Mesenchymal stem cell (in vitro differentiated cells and primary cell): ENCODE measurements around the gene LIMCH1.

Experiments
- DNase-seq: peaks from one replicate; pipeline ENCODE4 v3.0.0-alpha.2; 2013
- H2AFZ ChIP-seq: one replicate; pipeline ENCODE4 v1.6.1; 2013; ENCODE audit warnings: low read depth, mild to moderate bottlenecking, control low read depth, inconsistent platforms, low read length, moderate library complexity
- H2AK5ac ChIP-seq: 2 replicates; pipeline ENCODE4 v1.6.1; 2013; ENCODE audit warnings: low read length, moderate library complexity, mild to moderate bottlenecking, inconsistent platforms; ENCODE audit not compliant: severe bottlenecking
- H2BK120ac ChIP-seq: one replicate; pipeline ENCODE4 v1.6.1; 2013; ENCODE audit warnings: low read depth, mild to moderate bottlenecking, inconsistent platforms, low read length, moderate library complexity
- H2BK12ac ChIP-seq, 2 experiments: one replicate each; pipeline ENCODE4 v1.6.1; 2013; ENCODE audit warnings: inconsistent platforms in 2 of 2, low read length in 2 of 2, mild to moderate bottlenecking in 2 of 2, moderate library complexity in 2 of 2, control low read depth in 1 of 2
- H2BK15ac ChIP-seq: one replicate; pipeline ENCODE4 v1.6.1; 2013; ENCODE audit warnings: mild to moderate bottlenecking, low read depth, inconsistent platforms; ENCODE audit not compliant: poor library complexity, severe bottlenecking
- H2BK5ac ChIP-seq: 2 replicates; pipeline ENCODE4 v1.6.1; 2013; ENCODE audit warnings: low read depth, mild to moderate bottlenecking, low read length, control low read depth, inconsistent platforms; ENCODE audit not compliant: poor library complexity, severe bottlenecking
- H3K14ac ChIP-seq, 2 experiments: one replicate each; pipeline ENCODE4 v1.6.1; 2013; ENCODE audit warnings: inconsistent platforms in 2 of 2, low read length in 2 of 2, control low read depth in 1 of 2, mild to moderate bottlenecking in 1 of 2, moderate library complexity in 1 of 2
- H3K18ac ChIP-seq, 2 experiments: one replicate each; pipeline ENCODE4 v1.6.1; 2013; ENCODE audit warnings: inconsistent platforms in 2 of 2, low read length in 2 of 2, control low read depth in 1 of 2, low read depth in 1 of 2, mild to moderate bottlenecking in 1 of 2
- H3K23ac ChIP-seq, 2 experiments: one replicate each; pipeline ENCODE4 v1.6.1; 2013; ENCODE audit warnings: inconsistent platforms in 2 of 2, low read length in 2 of 2, mild to moderate bottlenecking in 2 of 2, moderate library complexity in 2 of 2, control low read depth in 1 of 2
- H3K27ac ChIP-seq: 2 replicates; pipeline ENCODE4 v1.5.1; 2013; ENCODE audit warnings: mild to moderate bottlenecking, moderate library complexity, low read length, control low read depth, inconsistent platforms; ENCODE audit not compliant: poor library complexity, severe bottlenecking
- H3K27me3 ChIP-seq, 2 experiments: 2 replicates each; pipeline versions ENCODE4 v1.6.1 to v1.7.0; 2013; ENCODE audit warnings: low read length in 2 of 2, mild to moderate bottlenecking in 2 of 2, moderate library complexity in 2 of 2, control low read depth in 1 of 2, inconsistent platforms in 1 of 2; ENCODE audit not compliant: control insufficient read depth in 1 of 2, insufficient read depth in 1 of 2
- H3K36me3 ChIP-seq, 2 experiments: 2 replicates each; pipeline versions ENCODE4 v1.6.1 to v1.7.0; 2013; ENCODE audit warnings: low read length in 2 of 2, control low read depth in 1 of 2, inconsistent platforms in 1 of 2, low read depth in 1 of 2, mild to moderate bottlenecking in 1 of 2; ENCODE audit not compliant: insufficient read depth in 2 of 2, control insufficient read depth in 1 of 2
- H3K4ac ChIP-seq, 2 experiments: one replicate each; pipeline ENCODE4 v1.6.1; 2013; ENCODE audit warnings: inconsistent platforms in 2 of 2, low read length in 2 of 2, mild to moderate bottlenecking in 2 of 2, moderate library complexity in 2 of 2, control low read depth in 1 of 2, low read depth in 1 of 2
- H3K4me1 ChIP-seq: 2 replicates; pipeline ENCODE4 v1.6.1; 2013; ENCODE audit warnings: low read depth, low read length, control low read depth; ENCODE audit not compliant: control insufficient read depth, insufficient read depth
- H3K4me2 ChIP-seq: 2 replicates; pipeline ENCODE4 v1.6.1; 2013; ENCODE audit warnings: low read length, mild to moderate bottlenecking, inconsistent platforms; ENCODE audit not compliant: poor library complexity, severe bottlenecking
- H3K4me3 ChIP-seq, 2 experiments: 2 replicates each; pipeline versions ENCODE4 v1.5.1 to v1.7.0; 2013; ENCODE audit warnings: low read length in 2 of 2, mild to moderate bottlenecking in 2 of 2, control low read depth in 1 of 2, low read depth in 1 of 2; ENCODE audit not compliant: insufficient read depth in 1 of 2
- H3K79me1 ChIP-seq: replicated peaks from 2 replicates; pipeline ENCODE4 v1.6.1; 2013; ENCODE audit warnings: mild to moderate bottlenecking, control low read depth, low read length, inconsistent platforms; ENCODE audit not compliant: poor library complexity, severe bottlenecking
- H3K9ac ChIP-seq: 2 replicates; pipeline ENCODE4 v1.7.0; 2013; ENCODE audit warnings: mild to moderate bottlenecking, low read length, moderate library complexity
- H3K9me3 ChIP-seq: 2 replicates; pipeline ENCODE4 v1.7.0; 2013; ENCODE audit warnings: mild to moderate bottlenecking, low read length; ENCODE audit not compliant: control insufficient read depth
- H4K8ac ChIP-seq: one replicate; pipeline ENCODE4 v1.6.1; 2013; ENCODE audit warnings: inconsistent platforms, mild to moderate bottlenecking, low read length, moderate library complexity
- H4K91ac ChIP-seq: one replicate; pipeline ENCODE4 v1.6.1; 2013; ENCODE audit warnings: mild to moderate bottlenecking, low read length, inconsistent platforms
- WGBS: methylation state at CpG from one replicate; pipeline ENCODE4 v1.1.7; 2013; ENCODE audit warnings: mixed read lengths; 5-methylcytosine and 5-hydroxymethylcytosine counted together

Gene LIMCH1

GRCh38 chr4:41572956-41573355 lies 35.0 kb downstream of the LIMCH1 start:
- H3K4me2 ChIP-seq, result no peak overlapping the region
- H2AFZ ChIP-seq, result no peak overlapping the region
- H3K27ac ChIP-seq, result no peak overlapping the region
- no peaks in the 10 kb centered on the region for H3K9me3 ChIP-seq
- H4K8ac ChIP-seq, result no peak overlapping the region
- H2AK5ac ChIP-seq, result no peak overlapping the region
- DNase-seq, result no peak
- H3K4me1 ChIP-seq, result no peaks in the 10 kb centered on the region
- no peak overlapping the region for H2BK15ac ChIP-seq
- peak overlapping the region; percentile 65 for H3K9ac ChIP-seq
- no peaks in the 10 kb centered on the region for H3K27me3 ChIP-seq
- peak overlapping the region in 1 of 2 experiments; percentile 63 for H3K4me3 ChIP-seq
- no peak overlapping the region for H3K23ac ChIP-seq
- no peak overlapping the region for H3K18ac ChIP-seq
- H2BK120ac ChIP-seq, result no peak overlapping the region
- H3K14ac ChIP-seq, result no peak overlapping the region
- no peak overlapping the region for H3K4ac ChIP-seq
- WGBS, result 50% methylated on average over 2 of the region's 2 CpGs
- H2BK5ac ChIP-seq, result no peak overlapping the region
- no peak overlapping the region for H4K91ac ChIP-seq
- H3K36me3 ChIP-seq, result no peaks in the 10 kb centered on the region
- no peak overlapping the region for H2BK12ac ChIP-seq
- H3K79me1 ChIP-seq, result no peaks in the 10 kb centered on the region

GRCh38 chr4:41573502-41574001 lies 35.6 kb downstream of the LIMCH1 start:
- no peak overlapping the region for H4K91ac ChIP-seq
- no peaks in the 10 kb centered on the region for H3K79me1 ChIP-seq
- H3K27ac ChIP-seq, result no peak overlapping the region
- H3K14ac ChIP-seq, result no peak overlapping the region
- 70% methylated on average over 2 of the region's 4 CpGs for WGBS
- H2AFZ ChIP-seq, result no peak overlapping the region
- DNase-seq, result peak; percentile 49
- H3K36me3 ChIP-seq, result no peaks in the 10 kb centered on the region
- H3K4ac ChIP-seq, result no peak overlapping the region
- no peak overlapping the region for H4K8ac ChIP-seq
- H3K27me3 ChIP-seq, result no peaks in the 10 kb centered on the region
- H3K4me3 ChIP-seq, result no peak overlapping the region
- no peak overlapping the region for H3K4me2 ChIP-seq
- H3K4me1 ChIP-seq, result no peaks in the 10 kb centered on the region
- no peak overlapping the region for H3K23ac ChIP-seq
- no peak overlapping the region for H2BK5ac ChIP-seq
- H3K18ac ChIP-seq, result no peak overlapping the region
- H3K9me3 ChIP-seq, result no peaks in the 10 kb centered on the region
- H2BK120ac ChIP-seq, result no peak overlapping the region
- no peak overlapping the region for H2AK5ac ChIP-seq
- H3K9ac ChIP-seq, result no peak overlapping the region
- H2BK12ac ChIP-seq, result no peak overlapping the region
- no peak overlapping the region for H2BK15ac ChIP-seq

GRCh38 chr4:41575207-41575606 lies 37.2 kb downstream of the LIMCH1 start:
- Histone ChIP-seq H3K14ac (no peak overlapping the region), H2BK15ac (no peak overlapping the region), H3K18ac (no peak overlapping the region), H2AFZ (no peak overlapping the region), H4K91ac (no peak overlapping the region), H3K23ac (no peak overlapping the region), H2BK12ac (no peak overlapping the region), H3K4me3 (no peak overlapping the region), H2BK5ac (no peak overlapping the region), H3K79me1 (no peaks in the 10 kb centered on the region), H3K27ac (no peak overlapping the region), H3K4ac (no peak overlapping the region), H3K36me3 (no peaks in the 10 kb centered on the region), H3K27me3 (peaks cover 0 to 4% of the 10 kb centered on the region in 2 experiments), H2AK5ac (no peak overlapping the region), H3K9me3 (no peaks in the 10 kb centered on the region), H3K9ac (no peak overlapping the region), H3K4me1 (no peaks in the 10 kb centered on the region), H3K4me2 (no peak overlapping the region), H4K8ac (no peak overlapping the region), H2BK120ac (no peak overlapping the region)
- 100% methylated on average over 2 of the region's 4 CpGs for WGBS
- DNase-seq, result no peak

- H2BK5ac ChIP-seq, result no peak overlapping the region
- no peak overlapping the region for H3K27ac ChIP-seq
- H2BK15ac ChIP-seq, result no peak overlapping the region
- no peak overlapping the region for H2BK120ac ChIP-seq
- no peak overlapping the region for H4K91ac ChIP-seq
- no peak overlapping the region for H3K4me3 ChIP-seq
- H3K27me3 ChIP-seq, result peaks cover 0 to 4% of the 10 kb centered on the region in 2 experiments
- H3K18ac ChIP-seq, result no peak overlapping the region
- no peak overlapping the region for H3K4me2 ChIP-seq
- WGBS, result 86% methylated on average over 1 of the region's 1 CpG
- H3K9me3 ChIP-seq, result no peaks in the 10 kb centered on the region
- H2BK12ac ChIP-seq, result no peak overlapping the region
- H3K36me3 ChIP-seq, result no peaks in the 10 kb centered on the region
- H3K9ac ChIP-seq, result no peak overlapping the region
- H2AFZ ChIP-seq, result no peak overlapping the region
- no peaks in the 10 kb centered on the region for H3K4me1 ChIP-seq
- no peak overlapping the region for H4K8ac ChIP-seq
- H3K4ac ChIP-seq, result no peak overlapping the region
- no peak overlapping the region for H3K23ac ChIP-seq
- no peak overlapping the region for H2AK5ac ChIP-seq
- H3K14ac ChIP-seq, result no peak overlapping the region
- no peak for DNase-seq
- no peaks in the 10 kb centered on the region for H3K79me1 ChIP-seq
Observed at GRCh38 chr4:41575665-41576064, 37.7 kb downstream of the LIMCH1 start.
